ENCODE measurements around the gene ACAA1.
"Not testable (repeated sequence)": the region's sequence is repeated elsewhere in the genome, so short reads cannot be mapped to it uniquely, and the experiment has no call there.

ACAA1 gene

DNA sequence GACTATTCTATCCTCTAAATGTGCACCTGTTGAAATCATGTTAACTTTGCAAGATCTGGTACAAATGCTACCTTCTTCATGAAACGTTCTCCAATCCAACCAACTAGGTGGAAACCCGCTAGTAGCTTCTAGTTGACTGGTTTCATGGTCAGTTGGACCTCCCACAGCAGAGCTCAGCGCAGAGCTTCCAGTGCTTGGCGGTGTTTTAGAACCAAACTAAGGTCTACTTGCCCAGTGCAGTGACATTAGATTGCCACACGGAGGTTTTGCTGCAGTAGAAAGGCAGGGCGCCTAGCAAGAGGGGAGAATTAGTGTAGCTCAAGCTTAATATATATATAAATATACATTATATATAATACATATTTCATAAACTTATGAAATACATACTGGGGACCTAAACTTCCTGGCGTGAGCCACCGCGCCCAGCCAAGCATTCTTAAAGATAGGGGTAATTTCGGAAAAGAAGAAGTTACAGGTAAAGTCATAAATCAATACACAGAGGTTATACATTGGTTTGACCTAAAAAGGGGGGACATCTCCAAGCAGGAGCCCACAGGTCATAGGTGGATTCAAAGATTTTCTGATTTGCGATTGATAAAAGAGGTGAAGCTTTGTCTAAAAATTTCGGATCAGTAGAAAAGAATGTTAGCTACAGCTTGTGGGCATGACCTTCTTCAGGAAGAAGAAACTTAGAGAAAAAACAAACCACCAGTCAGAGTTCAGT, 26.4 kb upstream of the ACAA1 start:
- H3K4me3 ChIP-seq (ENCODE audit: low read length): no peak overlapping the region

DNA sequence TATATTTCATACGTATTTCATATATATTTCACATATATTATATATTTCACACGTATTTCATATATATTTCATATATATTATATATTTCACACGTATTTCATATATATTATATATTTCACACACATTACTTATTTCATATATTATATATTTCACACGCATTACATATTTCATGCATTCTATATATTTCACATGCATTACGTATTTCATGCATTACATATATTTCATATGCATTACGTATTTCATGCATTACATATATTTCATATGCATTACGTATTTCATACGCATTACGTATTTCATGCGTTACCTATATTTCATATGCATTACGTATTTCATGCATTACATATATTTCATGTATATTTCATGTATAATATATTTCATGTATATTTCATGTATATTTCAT, 23.8 kb upstream of the ACAA1 start:
- not testable (repeated sequence) for H3K4me3 ChIP-seq (ENCODE audit: low read length)

More for the DNA sequence above, 26.4 kb upstream of the ACAA1 start:
- TF ChIP-seq ZNF274 (IDR thresholded peaks at IDR 0.05; ENCODE audit: low read depth, low read length): no peak

DNA sequence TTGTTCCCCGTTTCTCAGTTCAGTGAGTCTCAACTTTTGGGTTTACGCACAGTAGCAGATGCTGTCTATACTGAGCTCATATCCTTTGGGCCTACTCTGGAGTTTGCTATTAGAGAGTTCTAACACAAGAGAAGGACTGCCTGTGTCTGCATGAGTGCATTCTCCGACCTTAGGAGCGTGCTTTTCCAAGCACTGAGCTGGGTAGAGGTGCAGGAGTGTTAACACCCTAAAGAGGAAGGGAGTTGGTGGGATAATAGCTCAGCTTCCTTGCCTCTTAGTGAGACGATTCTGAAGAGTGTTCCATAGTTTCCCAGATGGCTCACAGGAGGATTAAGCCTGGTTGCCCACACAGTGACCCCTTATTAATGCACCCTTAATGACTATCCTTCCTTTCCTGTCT, 21.5 kb upstream of the ACAA1 start:
- H3K4me3 ChIP-seq (ENCODE audit: low read length): no peak overlapping the region
- TF ChIP-seq ZNF274 (IDR thresholded peaks at IDR 0.05; ENCODE audit: low read depth, low read length): no peak

DNA sequence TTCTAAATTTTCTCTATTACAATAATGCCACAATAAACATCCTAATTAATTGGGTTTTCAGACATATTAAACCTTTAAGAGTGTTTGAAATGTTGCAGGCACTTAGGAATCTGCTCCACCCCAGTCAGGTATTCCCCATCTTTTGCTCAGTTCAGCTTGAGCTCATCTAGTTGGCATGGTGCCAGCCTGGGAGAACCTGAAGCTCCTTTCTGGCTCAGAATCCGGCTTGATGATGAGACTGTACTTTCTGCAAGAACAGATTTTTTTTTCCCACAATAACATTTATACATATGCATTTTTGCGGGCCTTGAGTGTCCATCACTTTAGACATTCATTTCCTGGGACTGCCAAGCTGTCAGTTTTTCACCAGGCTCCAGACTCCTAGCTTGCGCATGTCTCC, 20.7 kb upstream of the ACAA1 start:
- H3K4me3 ChIP-seq (ENCODE audit: low read length): no peak overlapping the region
- no peak for TF ChIP-seq ZNF274 (IDR thresholded peaks at IDR 0.05; ENCODE audit: low read depth, low read length)

DNA sequence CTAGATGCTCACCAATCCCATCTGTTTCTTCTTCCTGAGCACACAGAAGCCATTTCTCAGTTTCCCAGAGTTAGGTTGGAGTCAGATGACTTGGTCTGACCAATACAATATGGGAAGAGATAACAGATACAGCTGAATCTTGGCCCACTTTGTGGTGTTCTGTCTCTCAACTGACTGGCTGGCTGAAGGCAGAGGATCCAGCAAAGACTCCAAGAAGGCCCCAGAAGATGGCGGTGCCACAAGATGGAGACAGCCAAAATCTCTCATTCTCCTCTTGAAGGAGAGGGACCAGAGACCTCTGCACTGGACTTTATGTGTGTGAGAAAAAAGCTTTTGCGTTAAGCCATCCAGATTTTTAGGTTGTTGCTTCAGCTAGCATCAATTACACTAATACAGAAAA, 20.2 kb upstream of the ACAA1 start:
- TF ChIP-seq ZNF274 (IDR thresholded peaks at IDR 0.05; ENCODE audit: low read depth, low read length): no peak

DNA sequence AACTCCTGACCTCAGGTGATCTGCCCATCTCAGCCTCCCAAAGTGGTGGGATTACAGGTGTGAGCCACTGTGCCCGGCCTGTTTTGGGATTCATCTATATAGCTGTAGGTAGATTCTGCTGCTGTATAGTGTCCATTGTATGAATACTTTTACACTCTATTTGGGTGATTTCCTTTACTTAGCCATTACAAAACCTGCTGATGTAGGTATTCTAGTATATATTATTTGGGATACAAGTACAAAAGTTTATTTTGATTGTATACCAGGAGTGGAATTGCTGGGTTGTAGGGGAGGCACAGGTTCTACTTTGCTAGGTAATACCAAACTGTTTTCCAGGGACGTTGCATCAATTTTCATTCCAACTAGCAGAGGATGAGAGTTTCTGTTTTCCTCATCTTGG, 18.9 kb upstream of the ACAA1 start:
- TF ChIP-seq ZNF274 (IDR thresholded peaks at IDR 0.05; ENCODE audit: low read depth, low read length): no peak
- H3K4me3 ChIP-seq (ENCODE audit: low read length): no peak overlapping the region

More for the DNA sequence above, 20.2 kb upstream of the ACAA1 start:
- H3K4me3 ChIP-seq (ENCODE audit: low read length): no peak overlapping the region

DNA sequence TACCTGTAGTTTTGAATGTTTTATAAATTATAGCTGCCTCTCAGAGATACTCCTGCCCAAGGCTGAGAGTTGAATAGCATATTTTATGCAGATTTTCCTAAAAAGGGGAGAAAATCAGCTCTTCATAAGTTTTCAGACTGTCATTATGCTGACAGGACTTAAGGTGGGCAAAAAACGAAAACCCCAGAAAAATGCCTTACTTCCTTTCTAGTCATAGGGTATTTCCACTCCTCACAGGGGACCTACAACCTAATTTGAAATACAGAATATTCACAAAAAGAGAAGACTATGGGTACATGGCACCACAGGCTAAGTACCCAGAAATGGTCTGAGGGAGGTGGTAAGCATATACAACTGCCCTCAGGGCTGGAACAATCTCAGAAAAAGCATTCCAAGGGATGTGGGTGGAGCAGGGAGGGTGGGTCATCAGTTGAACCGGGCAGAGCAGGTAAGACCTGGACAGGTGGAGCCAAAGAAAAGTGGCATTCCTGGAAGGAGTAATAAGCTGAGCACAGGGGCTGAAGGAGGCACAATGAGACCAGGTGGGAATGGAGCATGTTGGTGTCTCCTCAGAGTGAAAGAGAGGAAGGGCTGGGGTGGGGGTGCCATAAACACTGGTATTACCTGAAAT, 17.8 kb upstream of the ACAA1 start:
- H3K4me3 ChIP-seq (ENCODE audit: low read length): no peak overlapping the region
- TF ChIP-seq ZNF274 (IDR thresholded peaks at IDR 0.05; ENCODE audit: low read depth, low read length): no peak

DNA sequence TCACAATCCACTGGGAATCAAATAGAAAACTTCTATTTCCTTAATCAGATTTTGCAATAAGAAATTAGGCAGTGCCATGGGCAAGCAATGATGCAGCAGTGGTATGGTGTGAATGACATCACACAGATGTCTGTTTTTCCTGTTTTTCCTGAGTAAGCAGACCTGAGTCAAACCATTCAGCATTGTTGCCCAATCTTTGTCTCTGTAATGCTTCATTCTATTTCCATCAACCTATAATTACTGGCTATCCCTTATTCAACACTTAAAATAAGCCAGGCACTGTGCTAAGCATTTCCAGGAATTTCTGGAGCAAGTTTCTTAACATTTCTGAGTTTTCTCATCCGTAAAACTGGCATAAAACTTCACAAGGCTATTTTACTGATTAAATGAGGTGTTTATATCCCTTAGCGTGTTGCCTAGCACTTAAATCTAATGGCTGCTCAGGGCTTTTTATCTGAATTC, 17.1 kb upstream of the ACAA1 start:
- no peak overlapping the region for H3K4me3 ChIP-seq (ENCODE audit: low read length)
- no peak for TF ChIP-seq ZNF274 (IDR thresholded peaks at IDR 0.05; ENCODE audit: low read depth, low read length)

DNA sequence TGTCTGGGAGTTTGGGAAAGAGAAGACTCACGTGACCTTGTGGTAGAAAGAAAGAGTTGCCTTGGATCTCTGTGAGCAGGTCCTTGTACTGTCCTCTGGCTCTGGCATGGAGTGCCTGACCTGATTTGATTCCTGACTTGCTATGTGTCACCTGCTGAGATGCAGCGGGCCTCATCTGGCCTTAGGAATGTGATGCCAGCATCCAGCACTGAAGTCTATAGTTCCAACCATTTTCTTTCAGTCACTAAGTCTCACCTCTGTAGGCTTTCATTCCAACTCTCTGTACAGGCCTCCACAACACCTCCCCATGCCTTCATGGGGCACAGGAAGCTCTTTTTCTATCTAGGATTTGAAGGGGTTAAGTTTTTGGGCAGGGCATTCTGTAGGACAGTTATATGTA, 16.3 kb upstream of the ACAA1 start:
- TF ChIP-seq ZNF274 (IDR thresholded peaks at IDR 0.05; ENCODE audit: low read depth, low read length): no peak
- H3K4me3 ChIP-seq (ENCODE audit: low read length): no peak overlapping the region

DNA sequence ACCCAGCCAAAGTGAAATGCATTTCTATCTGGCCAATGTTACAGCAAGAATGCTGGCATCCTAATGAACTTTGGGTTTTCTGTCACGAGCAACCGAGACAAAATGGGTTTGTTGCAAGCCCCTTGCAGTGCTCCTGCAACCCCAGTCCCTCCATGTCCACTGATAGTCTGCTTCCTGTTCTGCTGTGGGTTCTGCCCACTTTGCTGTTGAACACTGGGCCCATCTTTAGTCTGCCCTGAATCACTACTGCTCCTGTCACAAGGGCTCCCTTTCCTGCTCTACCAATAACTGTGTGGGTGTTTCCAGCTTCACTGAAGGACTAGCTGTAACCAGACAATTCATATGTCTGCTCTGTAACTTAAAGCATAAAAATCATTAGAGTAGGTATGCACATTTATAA, 15.7 kb upstream of the ACAA1 start:
- TF ChIP-seq ZNF274 (IDR thresholded peaks at IDR 0.05; ENCODE audit: low read depth, low read length): no peak
- H3K4me3 ChIP-seq (ENCODE audit: low read length): no peak overlapping the region

DNA sequence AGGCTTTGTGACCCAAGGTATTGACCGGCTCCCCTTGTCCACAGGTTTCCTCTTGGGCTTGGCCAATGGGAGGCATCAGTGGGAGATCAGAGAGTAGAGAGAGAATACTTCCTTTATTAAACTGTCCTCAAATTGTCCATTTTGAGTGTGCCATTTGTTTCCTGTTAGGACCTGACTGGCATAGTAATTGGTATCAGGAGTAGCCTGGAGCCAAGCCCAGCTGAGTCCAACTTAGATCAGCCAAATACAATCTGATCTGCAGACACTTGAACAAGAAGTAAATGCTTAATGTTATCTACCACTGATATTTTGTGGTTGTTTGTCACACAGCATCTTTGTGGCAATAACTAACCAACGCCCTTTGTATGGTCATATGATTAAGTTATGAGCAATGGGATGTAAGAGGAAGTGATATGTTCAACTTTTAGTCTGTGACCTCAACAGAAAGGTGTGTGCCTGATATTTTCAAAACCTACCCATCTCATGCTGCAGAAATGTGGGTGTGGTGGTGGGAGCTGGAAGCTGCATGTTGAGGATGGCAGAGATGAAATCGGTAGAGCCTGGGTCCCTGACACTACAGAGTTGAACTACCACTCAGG, 14.8 kb upstream of the ACAA1 start:
- no peak for TF ChIP-seq ZNF274 (IDR thresholded peaks at IDR 0.05; ENCODE audit: low read depth, low read length)

DNA sequence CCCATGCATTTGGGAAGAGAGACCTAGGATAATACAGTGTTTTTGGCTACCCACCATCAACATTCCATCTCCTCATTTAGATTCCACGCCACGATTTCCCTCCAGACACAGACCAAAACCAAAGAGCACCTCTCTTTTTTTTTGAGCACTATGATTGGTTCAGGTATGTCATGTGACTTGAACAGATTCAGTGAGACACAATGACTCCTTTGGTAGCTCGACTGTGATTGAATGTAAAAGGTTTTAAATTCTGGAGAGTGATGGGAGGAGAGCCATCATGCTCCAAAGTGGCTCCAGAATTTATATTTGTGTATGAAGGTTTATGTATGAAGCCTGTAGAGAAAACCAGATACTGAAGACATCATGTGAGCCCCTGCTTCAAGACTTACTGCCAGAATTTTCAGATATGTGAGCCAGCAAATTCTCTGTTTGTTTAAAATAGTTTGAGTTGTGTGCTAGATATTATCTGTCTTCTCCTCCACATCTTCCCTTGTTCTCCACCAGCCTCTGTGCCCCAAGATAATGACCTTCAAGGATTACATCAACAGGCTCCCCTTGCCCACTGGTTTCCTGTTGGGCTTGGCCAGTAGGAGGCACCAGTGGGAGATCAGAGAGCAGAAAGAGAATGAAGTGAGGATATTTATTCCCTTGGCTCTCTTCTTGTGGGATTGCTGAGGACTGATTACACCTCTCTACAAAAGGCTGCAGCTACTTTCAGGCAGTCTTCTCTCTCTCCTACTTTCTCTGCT, 14.0 kb upstream of the ACAA1 start:
- no peak overlapping the region for H3K4me3 ChIP-seq (ENCODE audit: low read length)
- no peak for TF ChIP-seq ZNF274 (IDR thresholded peaks at IDR 0.05; ENCODE audit: low read depth, low read length)

More for the DNA sequence above, 14.8 kb upstream of the ACAA1 start:
- H3K4me3 ChIP-seq (ENCODE audit: low read length): no peak overlapping the region

DNA sequence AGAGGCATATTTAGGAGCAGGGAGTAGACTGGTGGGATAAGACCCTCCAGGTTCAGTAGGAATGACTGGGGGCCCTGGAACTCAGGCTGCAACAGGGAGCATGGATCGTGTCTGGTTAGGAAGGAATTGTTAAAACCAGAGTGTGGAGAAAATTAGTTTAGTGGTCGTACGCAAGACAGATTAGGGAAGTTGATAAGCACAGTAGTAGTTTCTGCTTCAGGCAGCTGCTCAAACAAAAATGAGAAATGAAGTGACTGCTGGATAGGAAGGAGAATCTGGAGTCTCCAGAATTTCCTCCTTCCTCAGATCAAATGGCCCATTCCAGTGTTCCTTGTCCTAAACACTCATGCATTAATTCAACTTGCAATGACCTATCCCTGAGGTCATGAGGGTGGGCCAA, 12.8 kb upstream of the ACAA1 start:
- no peak for TF ChIP-seq ZNF274 (IDR thresholded peaks at IDR 0.05; ENCODE audit: low read depth, low read length)
- H3K4me3 ChIP-seq (ENCODE audit: low read length): no peak overlapping the region

DNA sequence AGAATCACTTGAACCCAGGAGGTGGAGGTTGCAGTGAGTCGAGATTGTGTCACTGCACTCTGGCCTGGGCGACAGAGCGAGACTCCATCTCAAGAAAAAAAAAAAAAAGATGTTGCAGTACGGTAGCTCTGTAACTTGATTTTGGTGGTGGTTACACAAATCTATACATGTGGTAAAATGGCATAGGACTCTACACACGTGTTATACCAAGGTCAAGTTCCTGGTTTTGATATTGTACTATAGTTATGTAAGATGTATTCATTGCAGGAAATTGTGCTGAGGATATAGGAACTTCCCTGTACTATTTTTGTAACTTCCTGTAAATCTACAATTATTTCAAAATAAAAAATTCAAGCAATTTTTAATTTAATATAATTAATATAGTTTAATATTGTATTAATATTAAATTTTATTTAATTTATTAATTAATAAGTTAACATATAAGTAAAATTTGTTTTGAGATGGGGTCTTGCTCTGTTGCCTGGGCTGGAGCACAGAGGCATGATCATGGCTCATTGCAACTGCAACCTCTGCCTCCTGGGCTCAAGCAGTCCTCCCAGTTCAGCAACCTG, 11.5 kb upstream of the ACAA1 start:
- no peak overlapping the region for H3K4me3 ChIP-seq (ENCODE audit: low read length)
- TF ChIP-seq ZNF274 (IDR thresholded peaks at IDR 0.05; ENCODE audit: low read depth, low read length): no peak
